Ishikawa (cell line): ENCODE results near the gene BCO1.

Experiments
- CEBPB ChIP-seq: IDR thresholded peaks from 2 replicates; pipeline ENCODE4 v1.6.1; 2012
- CREB1 ChIP-seq: IDR thresholded peaks from 2 replicates; pipeline ENCODE4 v1.6.1; 2012; ENCODE audit warnings: low read depth
- EGR1 ChIP-seq: IDR thresholded peaks from 2 replicates; pipeline ENCODE4 v1.6.1; 2012
- EP300 ChIP-seq: IDR thresholded peaks from 2 replicates; pipeline ENCODE4 v1.6.1; 2012; ENCODE audit warnings: borderline replicate concordance
- FOXM1 ChIP-seq: IDR thresholded peaks from 2 replicates; pipeline ENCODE4 v1.6.1; 2012; ENCODE audit warnings: low read depth, borderline replicate concordance
- MAX ChIP-seq: IDR thresholded peaks from 2 replicates; pipeline ENCODE4 v1.6.1; 2012
- NFIC ChIP-seq: IDR thresholded peaks from 2 replicates; pipeline ENCODE4 v1.6.1; 2012
- RAD21 ChIP-seq: IDR thresholded peaks from 2 replicates; pipeline ENCODE4 v1.6.1; 2012; ENCODE audit warnings: low read depth
- REST ChIP-seq: IDR thresholded peaks from 2 replicates; pipeline ENCODE4 v1.6.1; 2012; ENCODE audit warnings: low read depth, mild to moderate bottlenecking
- TAF1 ChIP-seq: IDR thresholded peaks from 2 replicates; pipeline ENCODE4 v1.6.1; 2012; ENCODE audit warnings: low read depth, mild to moderate bottlenecking
- TCF12 ChIP-seq: IDR thresholded peaks from 2 replicates; pipeline ENCODE4 v1.6.1; 2012; ENCODE audit warnings: low read depth
- TEAD4 ChIP-seq: IDR thresholded peaks from 2 replicates; pipeline ENCODE4 v1.6.1; 2012
- USF1 ChIP-seq: IDR thresholded peaks from 2 replicates; pipeline ENCODE4 v1.6.1; 2012
- YY1 ChIP-seq: IDR thresholded peaks from 2 replicates; pipeline ENCODE4 v1.6.1; 2012; ENCODE audit warnings: low read depth
- ZBTB7A ChIP-seq: IDR thresholded peaks from 2 replicates; pipeline ENCODE4 v1.6.1; 2012; ENCODE audit warnings: low read depth

BCO1 gene

GRCh38 chr16:81263470-81264220 lies 25.2 kb downstream of the BCO1 start:
- TF ChIP-seq NFIC: no peak
- TF ChIP-seq RAD21: peak; percentile 29; the same call in 1 of the 2 replicates

GRCh38 chr16:81264386-81264785 lies 25.9 kb downstream of the BCO1 start:
- TF ChIP-seq ZBTB7A (no peak), MAX (no peak), TEAD4 (no peak), CREB1 (no peak), USF1 (no peak), EGR1 (no peak)

GRCh38 chr16:81265052-81265451 lies 26.6 kb downstream of the BCO1 start:
- TF ChIP-seq REST: no peak
- no peak for TF ChIP-seq TEAD4
- no peak for TF ChIP-seq CREB1
- TF ChIP-seq ZBTB7A: no peak

- no peak for TF ChIP-seq REST
- no peak for TF ChIP-seq CEBPB
- no peak for TF ChIP-seq ZBTB7A
- no peak for TF ChIP-seq TAF1
- TF ChIP-seq CREB1: no peak
- TF ChIP-seq USF1: no peak
- no peak for TF ChIP-seq TEAD4
- TF ChIP-seq MAX: no peak
- no peak for TF ChIP-seq FOXM1
- TF ChIP-seq RAD21: no peak
- no peak for TF ChIP-seq TCF12
- TF ChIP-seq EGR1: no peak
- TF ChIP-seq NFIC: no peak
- TF ChIP-seq YY1: no peak
- TF ChIP-seq EP300: no peak
Observed at GRCh38 chr16:81265658-81266451, 27.4 kb downstream of the BCO1 start.

- TF ChIP-seq TCF12: no peak
- TF ChIP-seq EP300: no peak
- no peak for TF ChIP-seq EGR1
- no peak for TF ChIP-seq CREB1
- no peak for TF ChIP-seq MAX
- TF ChIP-seq NFIC: no peak
- TF ChIP-seq REST: no peak
Observed at GRCh38 chr16:81266680-81267095, 28.2 kb downstream of the BCO1 start.
